Effector memory CD8-positive, alpha-beta T cell (primary cell): ENCODE results near the gene HOXA9.

Experiments used
- ATAC-seq: fragments of 150-1000 bp; cut with Tn5 transposase; replicated peaks from 2 replicates; pipeline ENCODE4 v1.10.0; 2021; ENCODE audit warnings: mild to moderate bottlenecking, moderate library complexity
- DNase-seq, 3 experiments: peaks; one replicate each; pipeline ENCODE4 v3.0.0; 2021
- H3K27ac Mint-ChIP-seq, 2 donors: one replicate each; pipeline ENCODE4 v1.8.0; 2022; ENCODE audit warnings: mild to moderate bottlenecking in 2 of 2, mixed read lengths in 2 of 2, moderate library complexity in 2 of 2
- H3K27me3 Mint-ChIP-seq, 2 donors: one replicate each; pipeline ENCODE4 v1.8.0; 2022; ENCODE audit warnings: mixed read lengths in 2 of 2
- H3K36me3 Mint-ChIP-seq: one replicate; pipeline ENCODE4 v1.8.0; 2022; ENCODE audit warnings: mild to moderate bottlenecking, moderate library complexity, mixed read lengths; ENCODE audit not compliant: insufficient read depth
- H3K4me1 Mint-ChIP-seq, 2 donors: one replicate each; pipeline ENCODE4 v1.8.0; 2022; ENCODE audit warnings: low read depth in 2 of 2, mixed read lengths in 2 of 2
- H3K4me3 Mint-ChIP-seq, 2 donors: one replicate each; pipeline ENCODE4 v1.8.0; 2022; ENCODE audit warnings: mild to moderate bottlenecking in 2 of 2, mixed read lengths in 2 of 2, moderate library complexity in 2 of 2
- H3K9me3 Mint-ChIP-seq, 2 donors: one replicate each; pipeline ENCODE4 v1.8.0; 2022; ENCODE audit warnings: mixed read lengths in 2 of 2
- total RNA-seq, 9 experiments: gene quantifications; one replicate each; lab custom pipeline; 2026; lab: John Stamatoyannopoulos, UW

Gene HOXA9
- 0 to 0.54 (median 0) reads per million in 9 experiments for total RNA-seq

GRCh38 chr7:27165089-27165995 is at the start of gene HOXA9:
TSS of gene HOXA9 (minus strand) at chr7:27165537. CDS start at chr7:27165457, 80 bp downstream.
- ATAC-seq (peak; percentile 16), DNase-seq (no peak)
- Mint-ChIP-seq H3K4me3 (peak within 1 kb of the TSS; percentile 58 to 74), H3K36me3 (peaks cover 49% of the 10 kb centered on the region), H3K27me3 (peaks cover 67 to 96% of the 10 kb centered on the region in 2 donors), H3K9me3 (no peaks in the 10 kb centered on the region), H3K4me1 (peaks cover 18 to 26% of the 10 kb centered on the region in 2 donors), H3K27ac (peak within 1 kb of the TSS in 1 of 2 donors; percentile 82)

GRCh38 chr7:27214239-27214950 is 49.1 kb upstream of the HOXA9 start:
- H3K27ac Mint-ChIP-seq: no peak overlapping the region
- peaks cover 86 to 100% of the 10 kb centered on the region in 2 donors for H3K27me3 Mint-ChIP-seq
- no peak for ATAC-seq
- no peak for DNase-seq
- H3K4me1 Mint-ChIP-seq: peaks cover 7 to 11% of the 10 kb centered on the region in 2 donors
- peaks cover 4% of the 10 kb centered on the region for H3K36me3 Mint-ChIP-seq
- no peaks in the 10 kb centered on the region for H3K9me3 Mint-ChIP-seq
- no peak overlapping the region for H3K4me3 Mint-ChIP-seq

- H3K27me3 Mint-ChIP-seq: peaks cover 86 to 100% of the 10 kb centered on the region in 2 donors
These were observed 48.3 kb upstream of the HOXA9 start for GRCh38 chr7:27213433-27214238.

GRCh38 chr7:27212497-27213432 is 47.4 kb upstream of the HOXA9 start:
- Mint-ChIP-seq H3K4me1 (peaks cover 7 to 11% of the 10 kb centered on the region in 2 donors), H3K27ac (no peak overlapping the region), H3K36me3 (peaks cover 4% of the 10 kb centered on the region), H3K27me3 (peaks cover 90 to 100% of the 10 kb centered on the region in 2 donors), H3K4me3 (no peak overlapping the region), H3K9me3 (no peaks in the 10 kb centered on the region)
- no peak for DNase-seq
- no peak for ATAC-seq

More at GRCh38 chr7:27213433-27214238, 48.3 kb upstream of the HOXA9 start:
- H3K4me3 Mint-ChIP-seq: no peak overlapping the region
- ATAC-seq (no peak), DNase-seq (no peak)
- H3K36me3 Mint-ChIP-seq: peaks cover 4% of the 10 kb centered on the region
- H3K27ac Mint-ChIP-seq: no peak overlapping the region
- no peaks in the 10 kb centered on the region for H3K9me3 Mint-ChIP-seq
- H3K4me1 Mint-ChIP-seq: peaks cover 7 to 11% of the 10 kb centered on the region in 2 donors

- no peak overlapping the region for H3K4me3 Mint-ChIP-seq
- H3K4me1 Mint-ChIP-seq: peaks cover 7 to 11% of the 10 kb centered on the region in 2 donors
- no peak overlapping the region for H3K27ac Mint-ChIP-seq
- DNase-seq (no peak), ATAC-seq (no peak)
- H3K36me3 Mint-ChIP-seq: no peaks in the 10 kb centered on the region
- peaks cover 91 to 100% of the 10 kb centered on the region in 2 donors for H3K27me3 Mint-ChIP-seq
- no peaks in the 10 kb centered on the region for H3K9me3 Mint-ChIP-seq
These were observed 46.4 kb upstream of the HOXA9 start for GRCh38 chr7:27211764-27212204.

- Mint-ChIP-seq H3K4me1 (peaks cover 8 to 11% of the 10 kb centered on the region in 2 donors), H3K9me3 (no peaks in the 10 kb centered on the region), H3K4me3 (no peak overlapping the region), H3K27ac (no peak overlapping the region), H3K36me3 (no peaks in the 10 kb centered on the region), H3K27me3 (peaks cover 91 to 100% of the 10 kb centered on the region in 2 donors)
- no peak for ATAC-seq
- DNase-seq: no peak
These were observed 45.7 kb upstream of the HOXA9 start for GRCh38 chr7:27211084-27211446.

- peaks cover 1% of the 10 kb centered on the region for H3K36me3 Mint-ChIP-seq
- peak overlapping the region; percentile 41 to 60 for H3K4me3 Mint-ChIP-seq
- ATAC-seq (peak; percentile 47), DNase-seq (peak in 1 of 3 experiments; percentile 31)
- peak overlapping the region; percentile 6 for H3K27ac Mint-ChIP-seq
- no peaks in the 10 kb centered on the region for H3K9me3 Mint-ChIP-seq
- H3K27me3 Mint-ChIP-seq: peaks cover 94 to 100% of the 10 kb centered on the region in 2 donors
- peaks cover 12 to 15% of the 10 kb centered on the region in 2 donors for H3K4me1 Mint-ChIP-seq
These were observed 45.2 kb upstream of the HOXA9 start for GRCh38 chr7:27210441-27211083.

- H3K4me3 Mint-ChIP-seq: no peak overlapping the region
- H3K27me3 Mint-ChIP-seq: peaks cover 95 to 100% of the 10 kb centered on the region in 2 donors
- H3K36me3 Mint-ChIP-seq: peaks cover 6% of the 10 kb centered on the region
- ATAC-seq (no peak), DNase-seq (no peak)
- H3K4me1 Mint-ChIP-seq: peaks cover 18 to 19% of the 10 kb centered on the region in 2 donors
- H3K9me3 Mint-ChIP-seq: no peaks in the 10 kb centered on the region
- peak overlapping the region; percentile 6 for H3K27ac Mint-ChIP-seq
These were observed 44.6 kb upstream of the HOXA9 start for GRCh38 chr7:27209933-27210440.

GRCh38 chr7:27208998-27209397 is 43.7 kb upstream of the HOXA9 start:
- Mint-ChIP-seq H3K36me3 (peaks cover 7% of the 10 kb centered on the region), H3K9me3 (no peaks in the 10 kb centered on the region)

GRCh38 chr7:27207348-27207985 is 42.1 kb upstream of the HOXA9 start:
- Mint-ChIP-seq H3K27ac (no peak overlapping the region), H3K27me3 (peaks cover 98 to 100% of the 10 kb centered on the region in 2 donors), H3K4me3 (no peak overlapping the region), H3K4me1 (peaks cover 20 to 23% of the 10 kb centered on the region in 2 donors), H3K36me3 (peaks cover 10% of the 10 kb centered on the region), H3K9me3 (no peaks in the 10 kb centered on the region)
- DNase-seq: no peak
- ATAC-seq: no peak

More at GRCh38 chr7:27208998-27209397, 43.7 kb upstream of the HOXA9 start:
- no peak overlapping the region for H3K4me3 Mint-ChIP-seq
- peaks cover 95 to 100% of the 10 kb centered on the region in 2 donors for H3K27me3 Mint-ChIP-seq
- no peak overlapping the region for H3K27ac Mint-ChIP-seq
- no peak for ATAC-seq
- peaks cover 20 to 23% of the 10 kb centered on the region in 2 donors for H3K4me1 Mint-ChIP-seq
- DNase-seq: no peak
